ENCODE results near the gene KRTAP12-3. TPM values are rescaled to one million over a fixed set of nuclear protein-coding genes. Genes with fewer than 3 reads are reported as not detected.
"Not testable (repeated sequence)": the region's sequence is repeated elsewhere in the genome, so short reads cannot be mapped to it uniquely, and the experiment has no call there.

The KRTAP12-3 gene
- total RNA-seq, 4 donors from 2014 or later: not detected

DNA sequence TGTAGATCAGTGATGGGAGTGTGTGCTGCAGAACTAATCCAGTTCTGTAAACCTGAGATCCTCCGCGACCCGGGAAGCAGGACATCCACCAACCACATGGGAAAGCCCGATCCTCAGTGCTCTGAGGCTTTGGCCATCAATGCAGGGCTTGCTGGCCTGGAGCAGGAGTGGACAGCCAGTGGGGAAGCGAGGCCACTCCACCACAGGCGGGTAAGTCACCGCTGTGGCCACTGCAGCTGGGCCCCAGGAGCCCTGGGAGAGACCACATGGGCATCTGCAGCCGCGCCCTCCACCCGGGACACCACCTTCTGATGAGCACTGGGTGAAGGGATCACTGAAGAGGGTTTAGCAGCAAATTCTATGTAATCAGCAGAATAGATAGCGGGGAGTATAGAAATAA lies 23.4 kb downstream of the KRTAP12-3 start:
- Histone ChIP-seq H3K27me3 (no peaks in the 10 kb centered on the region), H3K4me1 (no peaks in the 10 kb centered on the region), H3K36me3 (no peaks in the 10 kb centered on the region), H3K27ac (no peak overlapping the region), H3K4me3 (no peak overlapping the region), H3K9me3 (no peaks in the 10 kb centered on the region)
- DNase-seq: no peak
- intact Hi-C loops (cut with DNase I; ENCODE audit: low total_unique reads): no loop called here
- no peak for TF ChIP-seq POLR2A (IDR thresholded peaks at IDR 0.05)
- TF ChIP-seq, protein P1, sequence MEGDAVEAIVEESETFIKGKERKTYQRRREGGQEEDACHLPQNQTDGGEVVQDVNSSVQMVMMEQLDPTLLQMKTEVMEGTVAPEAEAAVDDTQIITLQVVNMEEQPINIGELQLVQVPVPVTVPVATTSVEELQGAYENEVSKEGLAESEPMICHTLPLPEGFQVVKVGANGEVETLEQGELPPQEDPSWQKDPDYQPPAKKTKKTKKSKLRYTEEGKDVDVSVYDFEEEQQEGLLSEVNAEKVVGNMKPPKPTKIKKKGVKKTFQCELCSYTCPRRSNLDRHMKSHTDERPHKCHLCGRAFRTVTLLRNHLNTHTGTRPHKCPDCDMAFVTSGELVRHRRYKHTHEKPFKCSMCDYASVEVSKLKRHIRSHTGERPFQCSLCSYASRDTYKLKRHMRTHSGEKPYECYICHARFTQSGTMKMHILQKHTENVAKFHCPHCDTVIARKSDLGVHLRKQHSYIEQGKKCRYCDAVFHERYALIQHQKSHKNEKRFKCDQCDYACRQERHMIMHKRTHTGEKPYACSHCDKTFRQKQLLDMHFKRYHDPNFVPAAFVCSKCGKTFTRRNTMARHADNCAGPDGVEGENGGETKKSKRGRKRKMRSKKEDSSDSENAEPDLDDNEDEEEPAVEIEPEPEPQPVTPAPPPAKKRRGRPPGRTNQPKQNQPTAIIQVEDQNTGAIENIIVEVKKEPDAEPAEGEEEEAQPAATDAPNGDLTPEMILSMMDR (IDR thresholded peaks at IDR 0.05): no peak

DNA sequence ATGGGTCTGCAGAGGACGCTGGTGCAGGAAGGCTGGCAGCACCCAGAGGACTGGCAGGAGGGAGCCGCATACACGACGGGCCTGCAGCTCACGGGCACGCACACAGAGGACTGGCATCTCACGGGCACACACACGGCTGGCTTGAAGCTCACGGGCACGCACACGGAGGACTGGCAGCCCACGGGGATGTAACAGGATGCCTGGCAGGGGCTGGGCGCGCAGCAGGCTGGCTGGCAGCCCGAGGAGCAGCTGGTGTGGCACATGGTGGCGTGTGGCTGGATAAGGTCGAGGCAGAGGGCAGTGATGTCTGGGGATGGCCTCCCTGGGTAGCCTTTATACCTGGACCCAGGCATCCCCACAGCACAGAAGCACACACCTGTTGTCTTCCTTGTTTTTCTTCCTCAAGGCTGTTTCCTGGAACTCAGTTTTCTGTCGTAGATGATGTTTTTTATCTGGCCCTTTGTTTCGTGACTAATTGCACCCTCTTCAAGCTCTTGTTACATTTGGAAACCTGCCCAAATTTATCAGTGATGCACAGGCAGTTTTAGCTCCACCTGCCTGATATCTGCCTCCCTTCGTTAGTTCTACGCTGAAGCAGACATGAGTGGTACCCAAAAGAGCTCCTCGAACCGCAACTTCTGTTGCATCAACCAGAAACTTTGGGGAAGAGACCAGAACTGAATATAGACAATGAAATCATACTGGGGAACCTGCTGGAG lies 24.3 kb downstream of the KRTAP12-3 start, which contains the start of gene KRTAP12-1:
TSS of gene KRTAP12-1 (minus strand) at position 303 of the 719 bp plus-strand sequence. CDS start at position 263, 40 bp downstream.
- intact Hi-C loops (cut with DNase I; ENCODE audit: low total_unique reads): no loop called here
- H3K4me1 ChIP-seq: no peaks in the 10 kb centered on the region
- H3K27me3 ChIP-seq: no peaks in the 10 kb centered on the region
- TF ChIP-seq, protein P1 (IDR thresholded peaks at IDR 0.05): no peak
- TF ChIP-seq POLR2A (IDR thresholded peaks at IDR 0.05): no peak
- H3K4me3 ChIP-seq: no peak within 1 kb of the TSS
- no peak within 1 kb of the TSS for H3K27ac ChIP-seq
- H3K36me3 ChIP-seq: no peaks in the 10 kb centered on the region
- no peak for DNase-seq
- no peaks in the 10 kb centered on the region for H3K9me3 ChIP-seq

DNA sequence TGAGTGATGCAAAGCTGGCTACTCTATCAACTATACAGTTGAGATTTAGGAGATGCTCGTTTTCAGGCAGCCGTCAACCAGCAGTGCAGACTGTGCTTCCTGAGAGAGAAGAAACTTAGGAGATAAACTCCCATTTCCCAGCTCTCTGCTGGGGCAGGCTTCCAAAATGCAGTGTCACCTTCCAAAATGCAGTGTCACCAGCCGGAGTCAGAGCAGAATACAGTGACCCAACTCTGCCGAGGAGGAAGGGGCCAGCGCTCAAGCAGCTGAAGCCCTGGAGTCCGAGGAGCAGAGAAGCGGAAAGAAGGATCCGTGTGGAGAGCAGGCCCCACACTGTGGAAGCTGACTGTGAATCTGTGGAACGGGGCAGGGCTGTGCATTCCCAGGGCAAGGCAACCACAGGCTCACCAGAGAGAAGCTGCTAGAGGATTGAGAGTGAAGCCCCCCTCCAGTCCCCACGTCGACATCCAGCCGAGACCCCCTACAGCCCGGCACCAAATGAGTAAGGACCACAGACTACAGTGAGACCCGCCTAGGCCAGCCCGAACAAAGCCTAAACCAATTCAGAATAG lies 24.9 kb downstream of the KRTAP12-3 start:
- DNase-seq: no peak
- intact Hi-C loops (cut with DNase I; ENCODE audit: low total_unique reads): no loop called here
- no peak for TF ChIP-seq POLR2A (IDR thresholded peaks at IDR 0.05)
- TF ChIP-seq, protein P1 (IDR thresholded peaks at IDR 0.05): no peak

DNA sequence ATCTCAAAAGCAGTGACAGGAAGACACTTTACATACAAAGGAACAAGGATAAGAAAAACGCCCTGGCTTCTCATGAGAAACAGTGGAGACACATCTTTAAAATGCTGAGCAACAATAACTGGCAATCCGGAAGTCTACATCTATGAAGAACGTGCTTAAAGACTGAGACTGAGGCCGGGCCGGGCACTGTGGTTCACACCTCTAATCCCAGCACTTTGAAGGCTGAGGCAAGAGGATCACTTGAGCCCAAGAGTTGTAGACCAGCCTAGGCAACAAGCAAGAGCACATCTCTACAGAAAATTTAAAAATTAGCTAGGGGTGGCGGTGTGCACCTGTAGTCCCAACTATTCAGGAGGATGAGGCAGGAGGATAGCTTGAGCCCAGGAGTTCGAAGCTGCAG lies 26.3 kb downstream of the KRTAP12-3 start:
- H3K27me3 ChIP-seq: no peaks in the 10 kb centered on the region
- TF ChIP-seq, protein P1 (IDR thresholded peaks at IDR 0.05): no peak
- no peak for TF ChIP-seq POLR2A (IDR thresholded peaks at IDR 0.05)
- H3K4me3 ChIP-seq: no peak overlapping the region
- H3K27ac ChIP-seq: no peak overlapping the region
- intact Hi-C loops (cut with DNase I; ENCODE audit: low total_unique reads): no loop called here
- no peaks in the 10 kb centered on the region for H3K4me1 ChIP-seq
- H3K9me3 ChIP-seq: no peaks in the 10 kb centered on the region
- no peak for DNase-seq
- H3K36me3 ChIP-seq: no peaks in the 10 kb centered on the region

More for the DNA sequence above, 24.9 kb downstream of the KRTAP12-3 start:
- no peaks in the 10 kb centered on the region for H3K4me1 ChIP-seq
- H3K27ac ChIP-seq: no peak overlapping the region
- no peak overlapping the region for H3K4me3 ChIP-seq
- H3K27me3 ChIP-seq: no peaks in the 10 kb centered on the region
- no peaks in the 10 kb centered on the region for H3K36me3 ChIP-seq
- H3K9me3 ChIP-seq: no peaks in the 10 kb centered on the region

DNA sequence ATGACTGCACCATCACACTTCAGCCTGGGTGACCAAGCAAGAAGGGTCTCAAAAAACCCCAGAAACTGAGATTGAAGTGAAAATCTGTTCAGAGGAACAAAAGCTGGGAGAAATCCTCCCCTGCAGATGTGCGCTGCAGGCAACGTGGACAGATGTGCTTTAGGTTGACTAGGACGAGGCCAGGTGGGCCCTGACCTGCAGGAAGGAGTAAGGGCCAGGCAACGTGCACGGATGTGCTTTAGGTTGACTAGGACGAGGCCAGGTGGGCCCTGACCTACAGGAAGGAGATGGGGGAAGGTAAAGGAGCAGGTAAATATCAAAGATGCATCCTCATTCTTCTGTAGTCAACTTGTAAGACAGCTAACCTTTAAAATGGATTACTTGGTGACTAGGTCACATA lies 26.8 kb downstream of the KRTAP12-3 start:
- Histone ChIP-seq H3K27ac (no peak overlapping the region), H3K4me3 (no peak overlapping the region), H3K4me1 (no peaks in the 10 kb centered on the region), H3K36me3 (no peaks in the 10 kb centered on the region), H3K27me3 (no peaks in the 10 kb centered on the region), H3K9me3 (no peaks in the 10 kb centered on the region)
- intact Hi-C loops (cut with DNase I; ENCODE audit: low total_unique reads): no loop called here
- TF ChIP-seq, protein P1 (IDR thresholded peaks at IDR 0.05): no peak
- TF ChIP-seq POLR2A (IDR thresholded peaks at IDR 0.05): no peak
- no peak for DNase-seq

DNA sequence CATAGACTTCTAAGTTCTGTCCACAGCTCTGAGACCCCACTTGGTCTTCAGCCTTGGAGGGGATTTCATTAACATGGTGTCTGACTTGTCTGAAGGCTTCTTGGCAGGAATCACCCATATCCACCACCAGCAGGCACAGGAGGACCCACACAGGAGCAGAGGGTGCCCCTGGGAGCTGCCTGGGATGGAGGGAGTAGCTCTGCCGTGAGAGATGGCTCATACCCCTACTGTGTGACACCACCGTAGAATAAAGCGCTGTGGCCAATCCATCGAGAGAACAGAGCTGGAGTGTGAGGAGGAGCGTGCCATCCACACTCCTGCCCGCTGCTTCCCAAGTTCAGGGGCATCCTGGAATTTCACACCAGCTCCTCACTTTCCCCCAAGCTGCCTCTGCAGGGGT lies 27.3 kb downstream of the KRTAP12-3 start:
- H3K36me3 ChIP-seq; H3K4me3 ChIP-seq; H3K9me3 ChIP-seq; H3K27me3 ChIP-seq; H3K27ac ChIP-seq; intact Hi-C loops (cut with DNase I; ENCODE audit: low total_unique reads); DNase-seq; H3K4me1 ChIP-seq: not testable (repeated sequence)

All from uterus (tissue), 4 donors.